DMS153 (cell line): ENCODE data around the gene LDAH.

Experiments
- DNase-seq: peaks from one replicate; lab custom pipeline; 2025; lab: John Stamatoyannopoulos, UW

LDAH gene

GRCh38 chr2:20680744-20681375, 142.0 kb downstream of the LDAH start:
- no peak for DNase-seq

DNA sequence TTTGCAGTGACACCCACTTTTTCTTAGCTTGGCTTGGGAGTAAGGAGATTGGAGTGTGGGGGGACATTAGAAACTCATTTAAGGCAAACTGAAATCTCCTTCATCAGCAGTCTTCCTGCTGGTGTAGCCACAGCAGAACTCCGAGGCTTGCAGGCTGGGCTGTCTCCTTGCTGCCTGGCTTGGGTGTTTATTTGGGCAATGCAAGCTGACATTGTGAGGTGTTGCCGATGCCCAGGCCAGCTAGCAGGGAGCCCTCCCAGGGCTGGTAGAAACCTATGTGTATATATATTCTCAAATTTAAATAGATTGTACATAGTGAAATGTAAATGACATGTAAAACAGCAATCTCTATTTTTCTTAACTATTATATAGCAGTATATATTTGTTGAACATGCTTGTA, 144.1 kb downstream of the LDAH start:
- DNase-seq: no peak

- no peak for DNase-seq
These were observed 144.9 kb downstream of the LDAH start for GRCh38 chr2:20678086-20678395.

DNA sequence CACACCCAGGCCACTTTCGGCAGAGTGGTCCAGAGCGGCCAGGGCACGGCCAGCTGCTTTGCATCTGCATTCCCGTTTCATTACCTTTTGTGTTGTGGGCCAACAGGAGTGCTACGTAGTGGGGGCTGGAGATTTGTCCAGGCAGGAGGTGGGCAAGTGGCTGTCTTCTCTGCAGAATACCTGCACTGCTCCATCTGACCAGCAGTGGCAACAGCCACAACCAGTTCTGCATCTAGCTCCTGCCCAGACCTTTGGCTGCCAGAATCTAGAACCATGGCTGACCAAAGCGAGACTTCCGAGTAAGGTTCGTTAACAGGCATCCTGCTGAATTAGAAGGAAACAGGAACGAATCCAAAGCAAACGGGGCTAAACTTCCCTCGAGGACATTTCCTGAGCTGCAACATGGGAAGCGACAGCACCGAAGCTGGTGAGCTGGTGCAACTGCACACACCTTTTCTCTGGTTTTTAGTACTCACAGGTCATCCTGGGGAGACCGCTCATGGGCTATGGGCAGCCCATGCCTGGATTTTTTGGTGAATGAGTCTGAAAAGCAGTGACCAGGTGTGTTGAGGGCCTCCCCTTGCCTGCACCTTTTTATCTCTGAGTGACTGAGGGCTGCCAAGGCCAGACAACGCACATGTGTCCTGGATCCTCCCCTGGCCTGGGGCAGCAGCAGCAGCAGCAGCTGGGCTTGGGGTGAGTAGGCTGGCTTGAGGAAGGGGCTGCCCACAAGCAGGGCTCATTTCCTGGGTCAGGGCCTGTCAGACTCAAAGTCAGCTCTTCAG, 145.4 kb downstream of the LDAH start:
- DNase-seq: no peak

DNA sequence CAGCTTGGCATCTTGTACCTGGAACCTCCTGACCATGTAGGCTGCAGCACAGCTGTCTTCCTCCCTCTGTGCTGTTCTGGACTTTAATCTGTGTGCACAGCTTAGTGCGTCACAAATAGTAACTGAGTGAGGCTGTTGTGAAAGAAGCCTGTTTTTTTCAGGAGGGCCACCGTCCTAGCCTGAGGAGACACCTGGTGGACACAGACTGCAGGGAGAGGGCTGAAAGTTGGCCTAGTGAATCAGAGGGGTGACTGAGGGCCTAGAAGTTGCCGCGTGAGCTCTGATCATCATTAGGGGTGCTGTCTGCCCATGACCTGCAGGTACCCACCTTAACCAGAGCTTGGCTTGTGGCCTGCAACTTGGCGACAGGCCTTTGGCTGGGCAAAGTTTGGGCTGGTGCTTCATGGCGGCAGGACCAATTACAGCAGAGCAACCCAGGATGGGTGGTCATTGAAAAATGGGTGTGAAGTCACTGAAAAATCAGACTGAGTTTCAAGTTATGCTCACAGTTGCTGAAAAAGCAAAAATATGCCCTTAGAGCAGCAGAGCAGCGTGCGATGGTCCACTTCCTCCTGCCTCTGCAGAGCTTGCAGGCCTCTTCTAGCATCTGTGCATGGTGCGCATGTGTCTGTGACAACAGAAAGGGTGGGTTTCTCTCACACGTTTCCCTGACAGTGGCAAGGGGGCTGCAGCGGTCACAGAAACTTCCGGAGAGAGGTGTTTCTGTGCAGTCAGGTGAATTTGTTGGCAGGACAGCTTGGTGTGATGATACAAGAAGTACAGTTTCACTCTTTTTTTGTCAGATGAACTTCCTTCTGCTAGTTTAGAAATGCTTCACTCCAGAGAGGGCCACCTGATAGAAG, 146.3 kb downstream of the LDAH start:
- DNase-seq: no peak

GRCh38 chr2:20675701-20676352, 147.1 kb downstream of the LDAH start:
- no peak for DNase-seq

DNA sequence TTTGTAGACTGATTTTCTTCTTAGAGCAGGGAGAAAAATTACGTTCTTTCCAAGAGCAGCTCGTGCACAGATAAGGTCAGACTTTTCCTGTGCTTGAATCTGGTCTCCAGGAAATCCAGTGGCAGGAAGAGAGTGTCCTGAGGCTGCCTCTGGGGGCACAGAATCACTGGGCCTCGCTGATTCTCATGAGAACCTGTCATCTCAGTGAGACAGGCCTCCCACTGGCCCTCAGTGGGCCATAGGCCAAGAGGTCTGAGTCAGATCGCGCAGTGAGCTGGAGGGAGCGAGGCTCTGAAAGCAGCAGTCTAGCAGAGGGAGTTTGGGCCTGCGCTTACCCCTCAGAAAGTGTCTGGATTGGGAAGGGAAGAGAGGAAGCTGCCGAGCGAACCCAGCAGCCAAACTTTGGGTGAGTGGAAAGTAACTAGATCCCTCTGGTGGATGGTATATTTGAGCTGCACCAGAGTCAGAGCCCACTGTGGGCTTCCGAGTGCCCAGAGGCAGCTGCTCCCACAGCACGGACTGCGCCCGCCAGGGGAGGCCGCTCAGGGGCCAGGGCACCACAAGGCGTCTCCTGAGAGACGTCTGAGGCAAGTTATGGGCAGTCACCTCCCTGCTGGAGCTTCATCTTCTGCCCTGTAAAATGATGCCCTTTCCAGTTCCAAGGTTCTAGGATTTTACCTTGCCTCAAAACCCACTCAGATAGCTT, 147.8 kb downstream of the LDAH start:
- no peak for DNase-seq

DNA sequence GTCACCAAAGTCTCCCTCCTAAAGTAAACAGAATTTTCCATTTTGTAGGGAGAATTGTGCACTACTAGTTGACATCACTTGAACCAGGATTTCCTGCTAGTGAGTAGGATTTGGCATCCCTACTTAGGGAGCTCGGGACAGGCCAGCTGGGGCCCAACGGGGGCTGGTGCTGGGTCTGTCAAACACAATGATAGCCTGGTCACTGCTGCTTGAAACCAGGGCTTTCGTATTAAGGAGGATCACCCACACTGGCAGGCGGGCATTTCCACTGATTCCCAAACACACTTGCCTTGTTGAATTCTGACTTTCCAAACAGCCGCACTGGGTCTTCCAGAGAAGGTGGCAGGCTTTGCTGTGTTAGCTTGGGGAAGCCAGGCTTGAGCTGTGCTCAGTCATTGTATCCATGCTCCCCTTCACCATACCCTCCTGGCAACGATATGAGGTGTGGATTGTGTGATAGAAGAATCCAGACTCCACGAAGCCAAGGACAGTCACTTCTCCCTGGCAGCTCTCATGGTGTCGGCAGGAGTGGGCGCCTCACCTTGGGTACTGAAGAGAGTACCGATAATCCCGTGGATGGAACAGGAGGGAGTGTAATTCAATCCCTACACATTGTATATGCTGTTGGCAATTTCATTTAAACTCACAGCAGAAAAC, 148.5 kb downstream of the LDAH start:
- DNase-seq: no peak

DNA sequence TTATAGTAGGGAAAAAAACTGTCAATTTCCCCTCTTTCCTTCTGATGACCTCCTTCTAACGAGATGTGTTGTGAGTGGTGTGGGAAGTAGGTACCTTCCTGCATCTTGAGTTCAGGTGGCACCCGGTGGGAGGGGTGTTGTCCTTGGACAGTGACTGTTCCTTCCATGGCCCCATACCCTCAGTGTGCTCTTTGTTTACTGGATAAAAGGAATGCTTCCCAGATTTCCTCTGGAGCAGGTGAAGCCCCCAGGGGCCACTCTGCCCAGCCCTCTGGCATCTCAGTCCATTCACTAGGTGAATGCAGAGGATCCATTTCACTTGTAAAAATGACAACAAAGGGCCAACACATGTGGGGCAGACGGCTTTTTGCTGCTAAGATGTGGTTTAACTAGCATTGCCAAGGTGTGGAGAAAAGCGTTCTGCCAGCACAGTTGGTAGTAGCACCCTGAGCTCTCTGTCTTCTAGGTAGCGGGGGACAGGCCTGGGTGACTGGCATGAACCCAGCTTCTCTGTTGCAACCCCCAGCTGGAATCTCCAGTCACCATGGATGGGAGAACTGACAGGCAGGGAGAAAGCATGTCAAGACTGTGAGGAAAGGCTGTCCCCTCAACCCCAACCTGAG, 149.1 kb downstream of the LDAH start:
- DNase-seq: no peak

DNA sequence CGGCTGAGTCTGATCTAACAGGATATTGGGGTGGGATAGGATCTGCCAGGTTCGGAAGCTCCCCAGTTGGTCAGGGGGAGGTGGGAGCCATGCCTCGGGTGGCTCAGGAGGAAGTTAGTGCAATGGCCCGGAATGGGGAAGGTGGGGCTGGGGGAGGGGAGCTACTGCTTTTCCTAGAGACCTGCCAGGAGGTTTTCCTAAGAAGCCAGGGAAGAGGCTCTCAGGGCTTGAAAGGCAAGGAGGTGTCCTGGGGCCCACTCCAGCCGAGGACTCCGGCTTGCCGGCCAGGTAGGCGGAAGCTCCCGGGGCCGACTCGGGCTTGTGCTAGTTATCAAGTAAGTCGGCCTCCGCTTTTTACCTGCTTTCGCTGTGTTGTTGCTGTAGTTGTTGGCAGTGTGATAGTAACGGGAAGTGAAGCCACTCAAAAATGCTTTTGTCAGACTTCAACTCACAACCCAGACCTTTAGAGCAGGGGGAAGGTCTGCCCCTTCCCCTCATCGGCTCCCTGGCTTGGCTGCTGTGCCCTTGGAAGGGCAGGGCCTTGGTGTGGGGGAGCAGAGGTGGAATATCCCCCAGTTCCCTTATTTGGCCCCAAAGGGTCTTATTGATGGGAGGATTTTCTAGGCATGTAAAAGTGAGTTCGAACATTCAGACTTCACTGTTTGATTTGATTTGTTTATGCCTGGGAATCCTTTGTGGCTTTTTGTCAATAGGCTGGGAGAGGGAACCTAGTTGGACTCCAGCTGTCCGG, 150.5 kb downstream of the LDAH start:
- no peak for DNase-seq

DNA sequence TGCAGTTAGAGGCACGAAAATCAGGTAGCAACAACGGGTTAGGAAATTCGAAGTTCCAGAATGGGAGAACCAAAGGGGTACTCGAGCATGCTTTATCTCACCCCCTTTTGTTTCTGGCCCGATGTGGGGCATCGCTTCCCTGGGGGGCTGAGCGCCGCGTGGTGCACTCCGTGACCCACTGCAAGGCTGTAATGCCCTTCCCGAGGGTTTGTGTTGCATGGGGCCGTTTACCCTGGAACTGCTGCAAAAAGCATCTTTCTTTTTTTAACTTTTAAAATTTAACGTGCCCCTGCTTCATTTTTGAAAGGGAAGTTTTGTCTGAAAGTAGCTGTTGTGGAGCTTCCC, 151.2 kb downstream of the LDAH start:
- DNase-seq: no peak

DNA sequence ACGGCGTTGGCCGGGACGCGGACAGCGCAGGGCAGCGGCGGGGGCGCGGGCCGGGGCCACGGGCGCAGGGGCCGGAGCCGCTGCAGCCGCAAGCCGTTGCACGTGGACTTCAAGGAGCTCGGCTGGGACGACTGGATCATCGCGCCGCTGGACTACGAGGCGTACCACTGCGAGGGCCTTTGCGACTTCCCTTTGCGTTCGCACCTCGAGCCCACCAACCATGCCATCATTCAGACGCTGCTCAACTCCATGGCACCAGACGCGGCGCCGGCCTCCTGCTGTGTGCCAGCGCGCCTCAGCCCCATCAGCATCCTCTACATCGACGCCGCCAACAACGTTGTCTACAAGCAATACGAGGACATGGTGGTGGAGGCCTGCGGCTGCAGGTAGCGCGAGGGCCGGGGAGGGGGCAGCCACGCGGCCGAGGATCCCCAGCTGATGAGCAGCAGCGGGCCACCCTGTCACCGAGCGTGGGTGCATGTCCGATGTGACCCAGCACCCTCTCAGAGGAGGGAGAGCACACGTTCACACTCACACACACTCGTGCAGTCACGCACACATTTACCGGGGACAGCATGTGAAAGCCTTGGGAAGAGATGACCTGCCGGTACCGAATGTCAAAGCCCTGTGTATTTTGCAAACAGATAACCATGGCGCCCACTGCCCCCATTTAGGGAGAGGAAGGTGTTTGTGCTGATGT, 151.7 kb downstream of the LDAH start:
- no peak for DNase-seq

DNA sequence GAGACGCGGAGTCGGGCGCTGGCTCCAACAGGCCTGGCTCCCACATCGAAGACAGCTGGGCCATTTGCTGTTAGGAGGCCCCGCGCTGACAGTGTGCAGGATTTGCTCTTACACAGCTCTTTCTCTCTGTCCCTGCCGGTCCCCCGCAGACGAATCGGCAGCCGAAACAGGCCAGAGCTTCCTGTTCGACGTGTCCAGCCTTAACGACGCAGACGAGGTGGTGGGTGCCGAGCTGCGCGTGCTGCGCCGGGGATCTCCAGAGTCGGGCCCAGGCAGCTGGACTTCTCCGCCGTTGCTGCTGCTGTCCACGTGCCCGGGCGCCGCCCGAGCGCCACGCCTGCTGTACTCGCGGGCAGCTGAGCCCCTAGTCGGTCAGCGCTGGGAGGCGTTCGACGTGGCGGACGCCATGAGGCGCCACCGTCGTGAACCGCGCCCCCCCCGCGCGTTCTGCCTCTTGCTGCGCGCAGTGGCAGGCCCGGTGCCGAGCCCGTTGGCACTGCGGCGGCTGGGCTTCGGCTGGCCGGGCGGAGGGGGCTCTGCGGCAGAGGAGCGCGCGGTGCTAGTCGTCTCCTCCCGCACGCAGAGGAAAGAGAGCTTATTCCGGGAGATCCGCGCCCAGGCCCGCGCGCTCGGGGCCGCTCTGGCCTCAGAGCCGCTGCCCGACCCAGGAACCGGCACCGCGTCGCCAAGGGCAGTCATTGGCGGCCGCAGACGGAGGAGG, 152.4 kb downstream of the LDAH start:
- no peak for DNase-seq

- DNase-seq: no peak
These were observed 153.2 kb downstream of the LDAH start for GRCh38 chr2:20669562-20670314.

GRCh38 chr2:20668871-20669475, 153.9 kb downstream of the LDAH start:
- no peak for DNase-seq

DNA sequence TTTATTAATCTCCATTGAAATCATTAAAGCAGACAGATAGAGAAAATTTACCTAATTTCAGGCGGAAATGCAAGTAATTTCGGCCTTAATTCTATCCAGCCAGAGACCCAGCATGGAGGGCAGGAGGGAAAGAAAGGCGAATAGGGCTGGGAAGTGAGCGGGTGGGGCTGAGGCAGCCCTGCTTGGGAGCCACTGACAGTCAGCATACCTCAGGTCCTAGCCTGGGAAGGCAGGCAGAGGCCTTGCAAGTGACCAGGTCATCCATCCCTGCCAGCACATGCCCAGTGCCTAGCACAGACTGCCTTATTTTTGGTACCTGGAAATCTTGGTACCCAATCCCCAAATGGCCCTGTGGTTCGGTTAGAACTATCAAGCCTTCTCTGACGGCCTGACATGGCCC, 154.4 kb downstream of the LDAH start:
- no peak for DNase-seq

DNA sequence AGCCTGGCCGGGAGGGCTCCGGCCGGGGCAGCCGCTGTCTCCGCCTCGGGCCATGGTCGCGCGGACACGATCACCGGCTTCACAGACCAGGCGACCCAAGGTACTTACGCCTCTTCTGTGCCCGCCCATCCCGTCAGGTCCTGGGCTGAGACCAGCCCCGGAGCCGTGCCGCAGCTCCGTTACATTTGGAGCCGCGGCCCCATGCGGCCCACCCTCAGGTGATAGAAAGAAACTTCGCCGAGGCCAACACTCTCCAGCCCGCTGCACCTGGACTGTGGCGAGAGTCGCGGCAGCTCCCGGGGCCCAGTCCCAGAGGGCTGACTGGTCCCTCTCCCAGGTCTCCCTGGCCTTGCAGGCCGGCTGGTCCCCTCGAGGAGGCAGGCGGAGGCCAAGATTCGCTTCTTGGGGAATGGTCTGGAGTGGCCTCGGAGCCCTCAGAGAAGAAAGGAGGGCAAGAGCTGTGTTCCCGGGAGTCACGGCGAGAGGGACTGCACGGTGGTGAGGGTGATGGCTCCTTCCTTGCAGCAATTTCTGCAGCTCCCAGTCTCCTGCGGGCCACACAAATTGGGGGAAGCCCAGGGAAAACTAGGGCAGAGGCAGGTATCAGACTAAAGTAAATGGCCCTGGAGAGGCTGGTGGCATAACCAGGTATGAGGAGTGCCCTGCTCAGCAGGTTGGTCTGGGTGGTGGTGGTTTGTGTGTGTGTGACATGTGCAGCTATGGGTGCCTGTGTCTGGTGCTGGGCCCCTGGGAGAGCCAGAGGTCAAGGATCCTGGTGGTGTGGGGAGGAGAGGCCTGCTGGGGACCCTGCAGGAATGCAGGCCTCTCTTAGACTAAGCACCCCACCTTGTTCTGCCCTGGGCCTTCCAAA, 155.1 kb downstream of the LDAH start:
- no peak for DNase-seq
